GM12801 (cell line): ENCODE data around the gene CCM2.

Experiments used
- CTCF ChIP-seq: IDR thresholded peaks from one replicate; pipeline ENCODE4 v1.5.1; 2011; ENCODE audit warnings: control low read depth; ENCODE audit not compliant: insufficient read length; ENCODE audit errors: extremely low read depth

Gene CCM2

DNA sequence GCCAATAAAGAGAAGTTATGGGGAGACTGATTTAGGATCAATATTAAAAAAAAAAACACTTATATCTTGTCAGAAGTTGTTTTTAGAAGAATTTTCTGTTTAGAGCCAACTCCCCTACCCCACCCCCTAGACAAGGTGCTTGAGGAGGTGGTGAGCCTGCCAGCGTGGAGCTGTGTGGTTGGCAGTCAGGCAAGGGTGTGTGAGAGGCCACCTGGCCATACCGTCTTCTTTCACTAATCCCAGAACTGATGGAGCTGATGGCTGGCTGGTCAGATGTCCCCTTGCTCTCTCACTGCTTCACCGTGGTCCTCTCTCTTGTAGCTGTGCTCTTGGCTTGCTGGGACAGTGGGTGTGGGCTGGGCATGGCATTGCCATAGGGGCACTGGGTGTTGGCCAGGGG lies 54.4 kb downstream of the CCM2 start:
- TF ChIP-seq CTCF: no peak

GRCh38 chr7:45055016-45055415 lies 55.0 kb downstream of the CCM2 start:
- no peak for TF ChIP-seq CTCF

- TF ChIP-seq CTCF: no peak
Measured at GRCh38 chr7:45055594-45056219, 55.7 kb downstream of the CCM2 start.

DNA sequence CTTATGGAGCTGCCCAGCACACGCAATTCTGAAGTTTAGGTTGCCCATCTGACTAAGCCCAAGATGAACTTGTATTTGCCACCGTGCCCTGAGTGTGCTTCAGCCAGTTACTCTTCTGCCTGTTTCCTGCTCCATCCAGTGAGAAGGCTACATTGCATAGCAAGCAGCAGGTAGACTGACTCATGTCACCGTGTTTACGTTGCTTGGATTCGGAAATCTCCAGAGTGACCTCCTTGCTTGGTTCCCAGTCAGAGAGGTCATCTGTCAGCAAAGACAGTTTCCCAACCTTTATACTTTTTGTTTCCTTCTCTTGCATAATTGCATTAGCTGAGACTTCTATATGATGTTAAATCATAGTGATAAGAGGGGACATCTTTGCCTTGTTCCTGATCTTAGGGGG lies 57.9 kb downstream of the CCM2 start:
- TF ChIP-seq CTCF: no peak

GRCh38 chr7:45060295-45060694 lies 60.3 kb downstream of the CCM2 start:
- no peak for TF ChIP-seq CTCF

DNA sequence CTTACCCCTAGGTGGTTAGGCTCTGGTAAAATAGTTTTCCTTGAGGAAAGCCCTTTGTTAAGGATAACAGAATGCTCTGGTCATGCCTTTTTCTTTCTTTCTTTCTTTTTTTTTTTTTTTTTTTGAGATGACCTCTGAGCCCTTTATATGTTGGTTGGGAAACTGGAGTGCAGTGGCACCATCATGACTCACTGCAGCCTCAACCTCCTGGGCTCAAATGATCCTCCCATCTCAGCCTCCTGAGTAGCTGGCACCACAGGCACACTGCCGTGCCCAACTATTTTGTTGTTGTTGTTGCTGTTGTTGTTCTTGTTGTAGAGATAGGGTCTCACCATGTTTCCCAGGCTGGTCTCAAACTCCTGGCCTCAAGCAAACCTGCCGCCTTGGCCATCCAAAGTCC lies 61.4 kb downstream of the CCM2 start:
- TF ChIP-seq CTCF: no peak

- TF ChIP-seq CTCF: no peak
Measured at GRCh38 chr7:45061806-45062425, 61.9 kb downstream of the CCM2 start.
